Mucosa of descending colon (tissue), 3 donors: ENCODE data around the gene P2RY14. TPM values are rescaled to one million over a fixed set of nuclear protein-coding genes. Genes with fewer than 3 reads are reported as not detected.

ENCODE experiments used
- ATAC-seq: fragments of 200-7000 bp; cut with Tn5 transposase; one replicate; pipeline ENCODE4 v1.9.1; 2020; ENCODE audit warnings: mild to moderate bottlenecking, moderate library complexity
- DNase-seq, 3 donors: peaks; one replicate each; pipeline ENCODE4 v3.0.0-alpha.2; 2020
- H3K36me3 ChIP-seq: fragments of 200-600 bp; one replicate; pipeline ENCODE4 v1.8.0; 2021; ENCODE audit warnings: low read depth, mild to moderate bottlenecking
- H3K4me1 ChIP-seq: fragments of 200-600 bp; one replicate; pipeline ENCODE4 v1.8.0; 2021; ENCODE audit warnings: low read depth, mild to moderate bottlenecking
- H3K4me3 ChIP-seq: fragments of 200-600 bp; one replicate; pipeline ENCODE4 v1.8.0; 2021; ENCODE audit warnings: mild to moderate bottlenecking
- H3K9me3 ChIP-seq: fragments of 200-600 bp; one replicate; pipeline ENCODE4 v1.8.0; 2021; ENCODE audit warnings: mild to moderate bottlenecking
- CTCF ChIP-seq: fragments of 200-600 bp; IDR thresholded peaks from one replicate; pipeline ENCODE4 v1.8.0; 2022; ENCODE audit warnings: antibody characterized with exemption, mild to moderate bottlenecking
- intact Hi-C, 2 donors: fragments of 100-400 bp; cut with DNase I in 1 of 2; cut with micrococcal nuclease in 1 of 2; formaldehyde crosslinking; loops; one replicate each; pipeline versions ENCODE4 v1.11.0 to v1.11.1; 2022; cut with DNase I, micrococcal nuclease
- total RNA-seq, 3 donors: library from RNA; stranded (reverse); fragmentation: NEBNext Ultra II Directional in 2 of 3; extraction: Animal tissue kit (Norgen Biotek cat#: 25700) in 2 of 3; gene quantifications; one replicate each; pipeline versions ENCODE4 v1.2.1 to v1.2.4, GENCODE V29; 2021 to 2023
- donor health status: DM: no; HTN: no; CAD: no; lungs with moderate emphysema.
- donor health status: DM: no; HTN: no; CAD: no.
- donor health status: DM: no; HTN: yes; CAD: no.

Gene P2RY14
- total RNA-seq, 3 donors from 2014 or later = 3.9 to 18.2 (median 4.4) TPM

- ATAC-seq = no peak
- intact Hi-C loops = no loop called here
- no peak for TF ChIP-seq CTCF
Observed at GRCh38 chr3:151265166-151265565, 13.2 kb downstream of the P2RY14 start.

GRCh38 chr3:151264605-151265004 is 13.7 kb downstream of the P2RY14 start:
- ATAC-seq = peak; percentile 34
- Histone ChIP-seq H3K4me3 (no peak overlapping the region), H3K4me1 (no peaks in the 10 kb centered on the region), H3K36me3 (no peaks in the 10 kb centered on the region), H3K9me3 (no peaks in the 10 kb centered on the region)
- TF ChIP-seq CTCF = no peak
- DNase-seq = no peak
- intact Hi-C loops = no loop called here

More at GRCh38 chr3:151265166-151265565, 13.2 kb downstream of the P2RY14 start:
- Histone ChIP-seq H3K9me3 (no peaks in the 10 kb centered on the region), H3K36me3 (no peaks in the 10 kb centered on the region), H3K4me3 (no peak overlapping the region), H3K4me1 (no peaks in the 10 kb centered on the region)
- DNase-seq = no peak

- DNase-seq (no peak), ATAC-seq (no peak)
- no peaks in the 10 kb centered on the region for H3K4me1 ChIP-seq
- no peak overlapping the region for H3K4me3 ChIP-seq
- H3K36me3 ChIP-seq = no peaks in the 10 kb centered on the region
- H3K9me3 ChIP-seq = no peaks in the 10 kb centered on the region
- intact Hi-C loops = no loop called here
- no peak for TF ChIP-seq CTCF
Observed at GRCh38 chr3:151262871-151263525, 15.3 kb downstream of the P2RY14 start.

- H3K36me3 ChIP-seq = no peaks in the 10 kb centered on the region
- DNase-seq (no peak), ATAC-seq (no peak)
- TF ChIP-seq CTCF = no peak
- H3K9me3 ChIP-seq = no peaks in the 10 kb centered on the region
- intact Hi-C loops = no loop called here
- H3K4me1 ChIP-seq = no peaks in the 10 kb centered on the region
- no peak overlapping the region for H3K4me3 ChIP-seq
Observed at GRCh38 chr3:151259664-151260063, 18.7 kb downstream of the P2RY14 start.

- H3K36me3 ChIP-seq = no peaks in the 10 kb centered on the region
- TF ChIP-seq CTCF = no peak
- H3K4me1 ChIP-seq = no peaks in the 10 kb centered on the region
- ATAC-seq = no peak
- no peaks in the 10 kb centered on the region for H3K9me3 ChIP-seq
- DNase-seq = no peak
- intact Hi-C loops = no loop called here
- H3K4me3 ChIP-seq = no peak overlapping the region
Observed at GRCh38 chr3:151256749-151257148, 21.6 kb downstream of the P2RY14 start.
